ENCODE data around the gene HSD17B8. TPM values are rescaled to one million over a fixed set of nuclear protein-coding genes. Genes with fewer than 3 reads are reported as not detected.
A peak's percentile ranks its signal among the peaks of the same experiment; 100 is the strongest.

Gene HSD17B8
- total RNA-seq, 2 donors from 2014 or later = 5.7 to 6.8 TPM

- H3K9me3 ChIP-seq (ENCODE audit: control insufficient read depth, low read length) = no peaks in the 10 kb centered on the region
- H3K27ac ChIP-seq (ENCODE audit: low read depth, low read length) = no peak overlapping the region
- H3K4me3 Mint-ChIP-seq = no peak overlapping the region
- H3K27ac Mint-ChIP-seq = no peak overlapping the region
- TF ChIP-seq, protein P1, sequence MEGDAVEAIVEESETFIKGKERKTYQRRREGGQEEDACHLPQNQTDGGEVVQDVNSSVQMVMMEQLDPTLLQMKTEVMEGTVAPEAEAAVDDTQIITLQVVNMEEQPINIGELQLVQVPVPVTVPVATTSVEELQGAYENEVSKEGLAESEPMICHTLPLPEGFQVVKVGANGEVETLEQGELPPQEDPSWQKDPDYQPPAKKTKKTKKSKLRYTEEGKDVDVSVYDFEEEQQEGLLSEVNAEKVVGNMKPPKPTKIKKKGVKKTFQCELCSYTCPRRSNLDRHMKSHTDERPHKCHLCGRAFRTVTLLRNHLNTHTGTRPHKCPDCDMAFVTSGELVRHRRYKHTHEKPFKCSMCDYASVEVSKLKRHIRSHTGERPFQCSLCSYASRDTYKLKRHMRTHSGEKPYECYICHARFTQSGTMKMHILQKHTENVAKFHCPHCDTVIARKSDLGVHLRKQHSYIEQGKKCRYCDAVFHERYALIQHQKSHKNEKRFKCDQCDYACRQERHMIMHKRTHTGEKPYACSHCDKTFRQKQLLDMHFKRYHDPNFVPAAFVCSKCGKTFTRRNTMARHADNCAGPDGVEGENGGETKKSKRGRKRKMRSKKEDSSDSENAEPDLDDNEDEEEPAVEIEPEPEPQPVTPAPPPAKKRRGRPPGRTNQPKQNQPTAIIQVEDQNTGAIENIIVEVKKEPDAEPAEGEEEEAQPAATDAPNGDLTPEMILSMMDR (conservative IDR thresholded peaks at IDR 0.05) = no peak
- H3K27me3 ChIP-seq (ENCODE audit: control insufficient read depth, insufficient read depth, low read length, poor library complexity, severe bottlenecking) = peaks cover 15% of the 10 kb centered on the region
- H3K9ac ChIP-seq (ENCODE audit: extremely low read depth, low read length, poor library complexity, severe bottlenecking) = no peak overlapping the region
- 91 to 93% methylated on average over 9 to 11 of the region's 11 CpGs for WGBS, 2 experiments (ENCODE audit: insufficient coverage in 1 of 2, insufficient read length in 1 of 2)
- no peaks in the 10 kb centered on the region for H3K36me3 Mint-ChIP-seq (ENCODE audit: low read depth)
- H3K27me3 Mint-ChIP-seq (ENCODE audit: insufficient read depth) = peaks cover 34% of the 10 kb centered on the region
- no peak for DNase-seq
- no peaks in the 10 kb centered on the region for H3K9me3 Mint-ChIP-seq
- H3K4me1 Mint-ChIP-seq = no peaks in the 10 kb centered on the region
- no peaks in the 10 kb centered on the region for H3K36me3 ChIP-seq (ENCODE audit: control insufficient read depth, insufficient read depth, low read length)
- no peak overlapping the region for H3K4me3 ChIP-seq (ENCODE audit: low read length)
- H3K4me1 ChIP-seq (ENCODE audit: control insufficient read depth, insufficient read depth, low read length) = no peaks in the 10 kb centered on the region
Measured at GRCh38 chr6:33160096-33160495, 44.4 kb upstream of the HSD17B8 start.

DNA sequence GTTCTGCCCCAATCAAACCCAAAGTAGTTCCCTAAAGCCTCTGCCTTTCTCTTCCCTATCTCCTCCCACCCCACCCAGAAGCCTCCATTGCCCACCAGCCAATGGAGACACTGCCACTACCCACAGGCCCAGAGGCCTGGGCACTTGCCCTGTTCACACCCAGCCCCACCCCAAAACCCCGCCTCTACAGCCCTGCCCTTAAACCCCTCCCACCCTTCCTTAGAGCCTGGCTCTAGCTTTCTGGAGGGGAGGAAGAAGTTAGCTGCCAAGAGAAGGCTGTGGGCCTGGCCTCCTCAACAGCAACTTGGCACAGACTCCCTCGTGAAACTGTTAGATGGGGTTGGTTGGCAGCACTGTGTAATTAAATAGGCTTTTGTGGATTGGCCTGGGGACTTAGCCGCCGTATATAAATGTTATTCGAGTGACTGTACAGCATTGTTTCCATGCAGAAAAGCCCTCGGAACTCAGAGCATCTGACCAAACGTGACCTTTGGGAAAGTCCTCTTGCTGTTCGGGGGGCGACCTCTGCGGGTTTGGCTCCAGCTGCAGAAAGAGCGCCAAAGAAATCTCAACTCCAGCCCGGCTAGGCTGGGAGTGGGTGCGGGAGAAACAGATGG is 43.6 kb upstream of the HSD17B8 start:
- Histone ChIP-seq H3K9me3 (ENCODE audit: control insufficient read depth, low read length) (no peaks in the 10 kb centered on the region), H3K27ac (ENCODE audit: low read depth, low read length) (no peak overlapping the region), H3K36me3 (ENCODE audit: control insufficient read depth, insufficient read depth, low read length) (no peaks in the 10 kb centered on the region), H3K27me3 (ENCODE audit: control insufficient read depth, insufficient read depth, low read length, poor library complexity, severe bottlenecking) (peaks cover 15% of the 10 kb centered on the region), H3K9ac (ENCODE audit: extremely low read depth, low read length, poor library complexity, severe bottlenecking) (no peak overlapping the region), H3K4me1 (ENCODE audit: control insufficient read depth, insufficient read depth, low read length) (no peaks in the 10 kb centered on the region), H3K4me3 (ENCODE audit: low read length) (no peak overlapping the region)
- TF ChIP-seq, protein P1 (conservative IDR thresholded peaks at IDR 0.05) = no peak
- no peaks in the 10 kb centered on the region for H3K4me1 Mint-ChIP-seq
- H3K27ac Mint-ChIP-seq = no peak overlapping the region
- H3K4me3 Mint-ChIP-seq = peak overlapping the region; percentile 68
- H3K9me3 Mint-ChIP-seq = no peaks in the 10 kb centered on the region
- H3K36me3 Mint-ChIP-seq (ENCODE audit: low read depth) = no peaks in the 10 kb centered on the region
- peaks cover 35% of the 10 kb centered on the region for H3K27me3 Mint-ChIP-seq (ENCODE audit: insufficient read depth)
- DNase-seq = peak; percentile 72
- 77 to 81% methylated on average over 10 to 13 of the region's 13 CpGs for WGBS, 2 experiments (ENCODE audit: insufficient coverage in 1 of 2, insufficient read length in 1 of 2)

- peak; percentile 92 for DNase-seq
- Mint-ChIP-seq H3K36me3 (ENCODE audit: low read depth) (no peaks in the 10 kb centered on the region), H3K27me3 (ENCODE audit: insufficient read depth) (peaks cover 35% of the 10 kb centered on the region), H3K4me1 (no peaks in the 10 kb centered on the region), H3K9me3 (no peaks in the 10 kb centered on the region), H3K4me3 (peak overlapping the region; percentile 68), H3K27ac (no peak overlapping the region)
- no peak overlapping the region for H3K27ac ChIP-seq (ENCODE audit: low read depth, low read length)
- H3K36me3 ChIP-seq (ENCODE audit: control insufficient read depth, insufficient read depth, low read length) = no peaks in the 10 kb centered on the region
- peaks cover 15% of the 10 kb centered on the region for H3K27me3 ChIP-seq (ENCODE audit: control insufficient read depth, insufficient read depth, low read length, poor library complexity, severe bottlenecking)
- WGBS, 2 experiments (ENCODE audit: insufficient coverage in 1 of 2, insufficient read length in 1 of 2) = 17 to 19% methylated on average over 29 to 58 of the region's 58 CpGs
- TF ChIP-seq, protein P1 (conservative IDR thresholded peaks at IDR 0.05) = peak; percentile 93
- H3K9me3 ChIP-seq (ENCODE audit: control insufficient read depth, low read length) = no peaks in the 10 kb centered on the region
- no peak overlapping the region for H3K9ac ChIP-seq (ENCODE audit: extremely low read depth, low read length, poor library complexity, severe bottlenecking)
- peak overlapping the region; percentile 74 for H3K4me3 ChIP-seq (ENCODE audit: low read length)
- no peaks in the 10 kb centered on the region for H3K4me1 ChIP-seq (ENCODE audit: control insufficient read depth, insufficient read depth, low read length)
Measured at GRCh38 chr6:33161354-33162331, 42.8 kb upstream of the HSD17B8 start.
